B cell (primary cell): ENCODE data around the gene SS18L1. TPM values are rescaled to one million over a fixed set of nuclear protein-coding genes. Genes with fewer than 3 reads are reported as not detected.

ENCODE experiments used
- ATAC-seq: fragments of 200-7000 bp; cut with Tn5 transposase; one replicate; pipeline ENCODE4 v1.10.0; 2021; ENCODE audit warnings: low read depth, mild to moderate bottlenecking, moderate number of reproducible peaks, moderate library complexity
- CTCF ChIA-PET: fragments of 350-600 bp; sonication (Branson Sonifier 250); formaldehyde crosslinking; loops from one replicate; lab custom pipeline; 2021; ENCODE audit warnings: antibody characterized with exemption, inconsistent platforms; lab: Charles Lee
- POLR2A ChIA-PET: fragments of 350-600 bp; sonication (Branson Sonifier 250); formaldehyde crosslinking; loops from one replicate; lab custom pipeline; 2021; ENCODE audit warnings: antibody characterized with exemption; lab: Charles Lee
- DNase-seq: peaks from one replicate; pipeline ENCODE4 v3.0.0; 2013
- H2AFZ ChIP-seq: 2 replicates; pipeline ENCODE4 v1.6.1; 2012; ENCODE audit warnings: mild to moderate bottlenecking, low read depth, low read length; ENCODE audit not compliant: insufficient read depth, poor library complexity, severe bottlenecking
- H3K27ac ChIP-seq, 2 donors: 1 replicate in 1 of 2; 2 replicates in 1 of 2; pipeline ENCODE4 v1.5.1; 2012 to 2013; ENCODE audit warnings: low read length in 2 of 2, mild to moderate bottlenecking in 2 of 2, moderate library complexity in 1 of 2
- H3K27me3 ChIP-seq, 4 experiments: fragments of 200-600 bp in 1 of 4; sonication (generic) in 1 of 4; replicated peaks in 1 of 4; 1 replicate in 2 of 4; 2 replicates in 2 of 4; pipeline versions ENCODE4 v1.6.1 to v1.7.0; 2013 to 2016; ENCODE audit warnings: low read length in 3 of 4, mild to moderate bottlenecking in 2 of 4, mixed read lengths in 1 of 4, moderate library complexity in 1 of 4; ENCODE audit not compliant: insufficient read depth in 4 of 4, control insufficient read depth in 3 of 4; ENCODE audit errors: control extremely low read depth in 1 of 4
- H3K36me3 ChIP-seq, 2 experiments: replicated peaks in 1 of 2; 1 replicate in 1 of 2; 2 replicates in 1 of 2; pipeline versions ENCODE4 v1.6.1 to v1.7.1; 2013; ENCODE audit warnings: low read length in 1 of 2; ENCODE audit not compliant: insufficient read depth in 2 of 2, control insufficient read depth in 1 of 2; ENCODE audit errors: control extremely low read depth in 1 of 2, extremely low read depth in 1 of 2
- H3K4me1 ChIP-seq, 2 donors: fragments of 200-600 bp in 1 of 2; sonication (generic) in 1 of 2; 1 replicate in 1 of 2; 2 replicates in 1 of 2; pipeline versions ENCODE4 v1.5.1 to v1.6.1; 2013 to 2017; ENCODE audit warnings: low read length in 2 of 2; ENCODE audit not compliant: control insufficient read depth in 2 of 2, insufficient read depth in 2 of 2
- H3K4me2 ChIP-seq: replicated peaks from 2 replicates; pipeline ENCODE3; 2012; ENCODE audit warnings: mild to moderate bottlenecking, low read depth, low read length; ENCODE audit not compliant: poor library complexity, severe bottlenecking
- H3K4me3 ChIP-seq, 5 experiments: fragments of 200-600 bp in 1 of 5; sonication (generic) in 1 of 5; 1 replicate in 3 of 5; 2 replicates in 2 of 5; pipeline versions ENCODE4 v1.5.1 to v1.7.0; 2011 to 2016; ENCODE audit warnings: low read length in 4 of 5, mild to moderate bottlenecking in 4 of 5, low read depth in 2 of 5, control low read depth in 1 of 5, moderate library complexity in 1 of 5; ENCODE audit not compliant: insufficient read depth in 1 of 5; ENCODE audit errors: control extremely low read depth in 1 of 5, extremely low read depth in 1 of 5
- H3K79me2 ChIP-seq: fragments of 200-600 bp; sonication (generic); one replicate; pipeline ENCODE4 v1.6.0; 2016; ENCODE audit warnings: low read length; ENCODE audit not compliant: control insufficient read depth, insufficient read depth
- H3K9ac ChIP-seq: fragments of 200-600 bp; sonication (generic); 2 replicates; pipeline ENCODE4 v1.6.1; 2017; ENCODE audit warnings: mild to moderate bottlenecking, low read length, moderate library complexity
- H3K9me3 ChIP-seq, 3 donors: one replicate each; pipeline versions ENCODE4 v1.6.1 to v1.7.1; 2013; ENCODE audit warnings: low read length in 2 of 3; ENCODE audit not compliant: control insufficient read depth in 2 of 3, insufficient read depth in 1 of 3; ENCODE audit errors: control extremely low read depth in 1 of 3
- H4K20me1 ChIP-seq: 2 replicates; pipeline ENCODE4 v1.6.0; 2012; ENCODE audit warnings: mild to moderate bottlenecking, low read length; ENCODE audit not compliant: insufficient read depth, control insufficient read depth, poor library complexity, severe bottlenecking
- H3K27ac Mint-ChIP-seq: one replicate; pipeline ENCODE4 v1.8.0; 2021; ENCODE audit warnings: mixed read lengths
- H3K27me3 Mint-ChIP-seq: one replicate; pipeline ENCODE4 v1.8.0; 2021; ENCODE audit warnings: mixed read lengths
- H3K4me1 Mint-ChIP-seq: one replicate; pipeline ENCODE4 v1.8.0; 2021; ENCODE audit warnings: mixed read lengths
- H3K4me3 Mint-ChIP-seq: one replicate; pipeline ENCODE4 v1.8.0; 2021; ENCODE audit warnings: mixed read lengths
- H3K9me3 Mint-ChIP-seq: one replicate; pipeline ENCODE4 v1.8.0; 2022; ENCODE audit warnings: mixed read lengths; ENCODE audit not compliant: insufficient read depth
- EZH2 ChIP-seq: IDR thresholded peaks from 2 replicates; pipeline ENCODE4 v1.6.1; 2012; ENCODE audit warnings: borderline replicate concordance, low read depth, mild to moderate bottlenecking, moderate library complexity, low read length; ENCODE audit not compliant: insufficient read depth, poor library complexity, severe bottlenecking
- WGBS: methylation state at CpG from one replicate; pipeline ENCODE4 v1.1.5; 2013; ENCODE audit warnings: missing lambda C conversion rate; ENCODE audit not compliant: insufficient coverage; 5-methylcytosine and 5-hydroxymethylcytosine counted together
- intact Hi-C: fragments of 100-400 bp; cut with micrococcal nuclease; formaldehyde crosslinking; loops from one replicate; pipeline ENCODE4 v1.10.0; 2022
- polyA plus RNA-seq: library from polyadenylated mRNA; depleted of rRNA; stranded (reverse); fragments of >200 nt; gene quantifications from 2 replicates; pipeline ENCODE4 v1.2.3, GENCODE V29; 2012
- total RNA-seq, 2 donors: library from RNA; stranded (reverse); fragments of 120-200 nt in 1 of 2; gene quantifications; 1 replicate in 1 of 2; 2 replicates in 1 of 2; pipeline versions ENCODE4 v1.2.3 to v1.2.4, GENCODE V29; 2013 to 2022
- TF ChIP-seq, protein P1 (sequence below): fragments of 200-600 bp; IDR thresholded peaks from one replicate; pipeline ENCODE4 v1.8.0; 2022; ENCODE audit warnings: antibody characterized with exemption, mild to moderate bottlenecking

The SS18L1 gene
- total and polyA plus RNA-seq, 2 donors (not counting 1 experiment from before 2014, with no cell fraction given) = 15.4 to 20.7 TPM

GRCh38 chr20:62138912-62139311 lies 4.7 kb upstream of the SS18L1 start:
- Histone ChIP-seq H3K79me2 (peaks cover 24% of the 10 kb centered on the region), H3K4me2 (no peak overlapping the region), H3K27me3 (no peaks in the 10 kb centered on the region), H3K9me3 (no peaks in the 10 kb centered on the region), H3K27ac (no peak overlapping the region), H2AFZ (no peak overlapping the region), H4K20me1 (peaks cover 60% of the 10 kb centered on the region), H3K4me3 (no peak overlapping the region), H3K9ac (no peak overlapping the region), H3K4me1 (peaks cover 16 to 23% of the 10 kb centered on the region in 2 donors), H3K36me3 (peaks cover 1 to 59% of the 10 kb centered on the region in 2 experiments)
- TF ChIP-seq EZH2 = no peak
- TF ChIP-seq, protein P1, sequence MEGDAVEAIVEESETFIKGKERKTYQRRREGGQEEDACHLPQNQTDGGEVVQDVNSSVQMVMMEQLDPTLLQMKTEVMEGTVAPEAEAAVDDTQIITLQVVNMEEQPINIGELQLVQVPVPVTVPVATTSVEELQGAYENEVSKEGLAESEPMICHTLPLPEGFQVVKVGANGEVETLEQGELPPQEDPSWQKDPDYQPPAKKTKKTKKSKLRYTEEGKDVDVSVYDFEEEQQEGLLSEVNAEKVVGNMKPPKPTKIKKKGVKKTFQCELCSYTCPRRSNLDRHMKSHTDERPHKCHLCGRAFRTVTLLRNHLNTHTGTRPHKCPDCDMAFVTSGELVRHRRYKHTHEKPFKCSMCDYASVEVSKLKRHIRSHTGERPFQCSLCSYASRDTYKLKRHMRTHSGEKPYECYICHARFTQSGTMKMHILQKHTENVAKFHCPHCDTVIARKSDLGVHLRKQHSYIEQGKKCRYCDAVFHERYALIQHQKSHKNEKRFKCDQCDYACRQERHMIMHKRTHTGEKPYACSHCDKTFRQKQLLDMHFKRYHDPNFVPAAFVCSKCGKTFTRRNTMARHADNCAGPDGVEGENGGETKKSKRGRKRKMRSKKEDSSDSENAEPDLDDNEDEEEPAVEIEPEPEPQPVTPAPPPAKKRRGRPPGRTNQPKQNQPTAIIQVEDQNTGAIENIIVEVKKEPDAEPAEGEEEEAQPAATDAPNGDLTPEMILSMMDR = no peak
- DNase-seq = no peak
- no peaks in the 10 kb centered on the region for H3K9me3 Mint-ChIP-seq
- POLR2A ChIA-PET = no interaction called here
- 95% methylated on average over 10 of the region's 10 CpGs for WGBS
- ATAC-seq = no peak
- no peak overlapping the region for H3K27ac Mint-ChIP-seq
- CTCF ChIA-PET = interaction anchor here (0.7 to 2.8 kb wide), 5 partner anchors 16 to 128 kb away, joined by 3 to 19 read pairs (median 5); no protein-coding TSS in a partner anchor
- H3K27me3 Mint-ChIP-seq = no peaks in the 10 kb centered on the region
- H3K4me3 Mint-ChIP-seq = no peak overlapping the region
- intact Hi-C loops = loop anchor here (5.0 kb wide), 1 partner anchor 112 kb away; no protein-coding TSS in a partner anchor
- peaks cover 32% of the 10 kb centered on the region for H3K4me1 Mint-ChIP-seq

DNA sequence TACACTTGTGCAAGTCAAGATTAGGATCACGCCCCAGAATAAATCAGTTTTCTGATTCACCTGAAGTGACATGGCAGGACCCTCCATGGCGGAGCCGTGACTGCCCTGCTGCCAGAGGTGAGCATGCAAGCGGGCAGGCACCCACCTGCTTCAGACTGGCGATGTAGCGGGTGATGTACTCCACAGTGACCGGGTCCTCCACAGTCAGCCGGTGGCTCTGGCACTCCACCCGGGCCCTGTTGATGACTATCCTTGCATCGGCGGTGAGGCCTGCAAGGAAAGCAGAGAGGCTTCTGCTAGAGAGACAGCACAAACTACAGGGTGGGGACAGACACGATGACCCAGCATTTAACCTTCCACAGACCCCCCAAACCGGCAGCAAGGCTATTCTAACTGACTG lies 3.9 kb upstream of the SS18L1 start:
- DNase-seq = no peak
- Mint-ChIP-seq H3K4me3 (no peak overlapping the region), H3K4me1 (peaks cover 34% of the 10 kb centered on the region), H3K9me3 (no peaks in the 10 kb centered on the region), H3K27me3 (no peaks in the 10 kb centered on the region), H3K27ac (no peak overlapping the region)
- H3K4me3 ChIP-seq = no peak overlapping the region
- H2AFZ ChIP-seq = no peak overlapping the region
- TF ChIP-seq, protein P1 = no peak
- no peak for TF ChIP-seq EZH2
- CTCF ChIA-PET = interaction anchor here (1.3 to 2.8 kb wide), 2 partner anchors 76 to 129 kb away, joined by 3 to 19 read pairs; no protein-coding TSS in a partner anchor
- no peaks in the 10 kb centered on the region for H3K27me3 ChIP-seq
- no peak overlapping the region for H3K9ac ChIP-seq
- 98% methylated on average over 11 of the region's 13 CpGs for WGBS
- POLR2A ChIA-PET = no interaction called here
- peaks cover 1 to 53% of the 10 kb centered on the region in 2 experiments for H3K36me3 ChIP-seq
- no peak for ATAC-seq
- H4K20me1 ChIP-seq = peaks cover 60% of the 10 kb centered on the region
- peaks cover 25% of the 10 kb centered on the region for H3K79me2 ChIP-seq
- H3K4me2 ChIP-seq = no peak overlapping the region
- intact Hi-C loops = loop anchor here (5.0 kb wide), 2 partner anchors 72 to 112 kb away; partner anchors contain the start of gene TAF4
- no peak overlapping the region for H3K27ac ChIP-seq
- H3K4me1 ChIP-seq = peaks cover 19 to 24% of the 10 kb centered on the region in 2 donors
- H3K9me3 ChIP-seq = no peaks in the 10 kb centered on the region
